OCI-LY7 (cell line): Measurements from ENCODE around the gene DLX2. TPM values are rescaled to one million over a fixed set of nuclear protein-coding genes. Genes with fewer than 3 reads are reported as not detected.

ENCODE experiments used
- BruUV-seq: library from RNA; stranded (reverse); fragments of 400-500 nt; replicated peaks from 2 replicates; lab custom pipeline; 2021; lab: Mats Ljungman, UMichigan
- CTCF ChIA-PET: fragments of 300-600 bp; sonication (Branson Sonifier 250); formaldehyde crosslinking; loops from one replicate; lab custom pipeline; 2022; ENCODE audit warnings: antibody characterized with exemption; ENCODE audit not compliant: unreplicated experiment; lab: Charles Lee
- POLR2A ChIA-PET: fragments of 300-600 bp; sonication (Branson Sonifier 250); formaldehyde crosslinking; loops from one replicate; lab custom pipeline; 2022; ENCODE audit warnings: antibody characterized with exemption; lab: Charles Lee
- DNase-seq: peaks from one replicate; pipeline ENCODE4 v3.0.0-alpha.2; 2015; ENCODE audit warnings: low spot score
- H2AFZ ChIP-seq: fragments of 200-600 bp; sonication (generic), shearing (Covaris generic); 2 replicates; pipeline ENCODE4 v1.6.1; 2014; ENCODE audit warnings: mild to moderate bottlenecking, antibody characterized with exemption, low read length, moderate library complexity
- H3K27ac ChIP-seq: fragments of 200-600 bp; sonication (generic); 2 replicates; pipeline ENCODE4 v1.5.1; 2014; ENCODE audit warnings: mixed run types, low read depth, mild to moderate bottlenecking, moderate library complexity, low read length, inconsistent platforms; ENCODE audit not compliant: poor library complexity, severe bottlenecking
- H3K36me3 ChIP-seq: fragments of 200-600 bp; sonication (generic); 2 replicates; pipeline ENCODE4 v1.6.1; 2014; ENCODE audit warnings: mild to moderate bottlenecking, antibody characterized with exemption, low read length, moderate library complexity, mixed read lengths; ENCODE audit not compliant: insufficient read depth
- H3K4me1 ChIP-seq: fragments of 200-600 bp; sonication (generic); 2 replicates; pipeline ENCODE4 v1.5.1; 2014; ENCODE audit warnings: mild to moderate bottlenecking, low read length; ENCODE audit not compliant: insufficient read depth, poor library complexity, severe bottlenecking
- H3K4me2 ChIP-seq: fragments of 200-600 bp; sonication (generic); 2 replicates; pipeline ENCODE4 v1.6.1; 2014; ENCODE audit warnings: mild to moderate bottlenecking, low read length
- H3K4me3 ChIP-seq: fragments of 200-600 bp; sonication (generic); 2 replicates; pipeline ENCODE4 v1.5.1; 2014; ENCODE audit warnings: mild to moderate bottlenecking, low read depth, low read length; ENCODE audit not compliant: poor library complexity, severe bottlenecking
- H3K79me2 ChIP-seq: fragments of 200-600 bp; sonication (generic); 2 replicates; pipeline ENCODE4 v1.6.1; 2016; ENCODE audit warnings: low read depth, mild to moderate bottlenecking, low read length, moderate library complexity, mixed read lengths; ENCODE audit not compliant: insufficient read depth
- H3K9me2 ChIP-seq: fragments of 200-600 bp; sonication (generic); 2 replicates; pipeline ENCODE4 v1.6.1; 2016; ENCODE audit warnings: mild to moderate bottlenecking, low read length, mixed read lengths; ENCODE audit not compliant: insufficient read depth
- H3K9me3 ChIP-seq: fragments of 200-600 bp; sonication (generic); 2 replicates; pipeline ENCODE4 v1.6.1; 2014; ENCODE audit warnings: mild to moderate bottlenecking, mixed run types, low read length, mixed read lengths
- H4K20me1 ChIP-seq: fragments of 200-600 bp; sonication (generic); 2 replicates; pipeline ENCODE4 v1.6.1; 2014; ENCODE audit warnings: mild to moderate bottlenecking, antibody characterized with exemption, low read length, moderate library complexity, mixed read lengths; ENCODE audit not compliant: insufficient read depth
- EZH2phosphoT487 ChIP-seq: fragments of 200-600 bp; sonication (generic); IDR thresholded peaks from 2 replicates; pipeline ENCODE4 v1.6.1; 2018; ENCODE audit warnings: low read depth, borderline replicate concordance, mild to moderate bottlenecking, mixed run types, antibody characterized with exemption, low read length, moderate library complexity, mixed read lengths
- intact Hi-C: fragments of 100-400 bp; cut with micrococcal nuclease; formaldehyde crosslinking; loops from one replicate; pipeline ENCODE4 v1.10.0; 2022; ENCODE audit not compliant: unreplicated experiment
- total RNA-seq, 2 experiments: library from RNA; depleted of rRNA in 1 of 2; stranded (reverse); fragments of >200 nt in 1 of 2; shearing (Covaris generic) in 1 of 2; gene quantifications; 2 replicates each; pipeline ENCODE4 v1.2.3, GENCODE V29; 2014 to 2022
- TF ChIP-seq, protein P1 (sequence below): fragments of 200-600 bp; sonication (generic); conservative IDR thresholded peaks from 2 replicates; pipeline ENCODE4 v1.5.1; 2014; ENCODE audit warnings: mild to moderate bottlenecking, antibody characterized with exemption, low read length, moderate library complexity, mixed read lengths

The DLX2 gene
- total RNA-seq, 2 experiments from 2014 or later, result 0.22 TPM; not detected in 1

DNA sequence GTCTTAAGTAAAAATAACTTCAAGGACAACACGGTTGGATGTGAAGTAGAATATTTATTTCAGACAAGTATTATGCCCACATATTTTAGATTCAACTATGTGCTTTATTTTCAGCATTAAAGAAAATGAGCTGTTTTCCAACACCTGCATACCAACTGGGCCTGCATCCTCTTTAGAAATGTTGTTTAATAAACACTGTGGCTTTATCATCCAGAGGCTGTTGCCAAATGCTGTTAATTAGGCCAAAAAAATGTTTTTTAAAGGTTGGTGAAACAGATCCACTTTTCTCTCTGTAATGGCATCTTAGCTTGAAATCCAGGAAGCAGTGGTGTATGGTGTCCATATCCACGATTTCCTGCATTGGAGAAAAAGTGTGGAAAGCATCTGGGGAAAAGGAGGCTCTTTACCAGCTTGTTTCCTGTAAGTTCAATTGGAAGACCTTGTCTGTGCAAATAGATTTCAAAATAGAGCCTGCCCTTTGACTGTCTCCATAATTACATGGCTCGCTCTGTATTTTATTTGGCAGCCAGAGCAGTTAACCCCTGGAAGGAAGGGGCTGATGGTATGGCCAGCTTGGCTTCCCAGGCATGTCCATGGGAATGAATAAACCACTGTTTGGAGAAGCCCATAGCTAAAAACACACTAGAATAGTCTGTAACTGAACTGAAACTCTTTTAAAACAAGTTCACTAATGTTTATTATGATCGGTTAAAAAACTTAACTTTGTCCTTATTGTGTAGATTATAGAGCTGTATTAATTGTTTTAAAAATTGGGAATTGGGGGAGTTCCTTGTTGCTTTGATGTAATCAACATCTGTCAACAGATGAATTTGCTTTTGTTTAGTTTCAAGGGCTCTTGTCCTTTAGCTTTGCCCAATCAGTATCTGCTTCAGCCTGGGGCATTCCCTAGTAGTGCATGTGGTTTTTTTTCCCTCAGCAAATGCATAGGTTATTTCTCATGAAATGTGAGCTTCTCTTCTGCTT lies 50.4 kb downstream of the DLX2 start:
- Histone ChIP-seq H4K20me1 (no peaks in the 10 kb centered on the region), H3K36me3 (no peaks in the 10 kb centered on the region), H3K79me2 (no peaks in the 10 kb centered on the region), H3K4me1 (no peaks in the 10 kb centered on the region), H3K4me2 (no peak overlapping the region), H3K4me3 (no peak overlapping the region), H2AFZ (no peak overlapping the region), H3K9me3 (no peaks in the 10 kb centered on the region), H3K27ac (no peak overlapping the region), H3K9me2 (no peaks in the 10 kb centered on the region)
- no peak for DNase-seq
- CTCF ChIA-PET, result no interaction called here
- intact Hi-C loops, result no loop called here
- no TSS peak for BruUV-seq
- no peak for TF ChIP-seq EZH2phosphoT487
- TF ChIP-seq, protein P1, sequence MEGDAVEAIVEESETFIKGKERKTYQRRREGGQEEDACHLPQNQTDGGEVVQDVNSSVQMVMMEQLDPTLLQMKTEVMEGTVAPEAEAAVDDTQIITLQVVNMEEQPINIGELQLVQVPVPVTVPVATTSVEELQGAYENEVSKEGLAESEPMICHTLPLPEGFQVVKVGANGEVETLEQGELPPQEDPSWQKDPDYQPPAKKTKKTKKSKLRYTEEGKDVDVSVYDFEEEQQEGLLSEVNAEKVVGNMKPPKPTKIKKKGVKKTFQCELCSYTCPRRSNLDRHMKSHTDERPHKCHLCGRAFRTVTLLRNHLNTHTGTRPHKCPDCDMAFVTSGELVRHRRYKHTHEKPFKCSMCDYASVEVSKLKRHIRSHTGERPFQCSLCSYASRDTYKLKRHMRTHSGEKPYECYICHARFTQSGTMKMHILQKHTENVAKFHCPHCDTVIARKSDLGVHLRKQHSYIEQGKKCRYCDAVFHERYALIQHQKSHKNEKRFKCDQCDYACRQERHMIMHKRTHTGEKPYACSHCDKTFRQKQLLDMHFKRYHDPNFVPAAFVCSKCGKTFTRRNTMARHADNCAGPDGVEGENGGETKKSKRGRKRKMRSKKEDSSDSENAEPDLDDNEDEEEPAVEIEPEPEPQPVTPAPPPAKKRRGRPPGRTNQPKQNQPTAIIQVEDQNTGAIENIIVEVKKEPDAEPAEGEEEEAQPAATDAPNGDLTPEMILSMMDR, result no peak
- POLR2A ChIA-PET, result interaction anchor here (0.7 to 2.5 kb wide), 3 partner anchors 9 to 14 kb away, joined by 4 to 10 read pairs (median 7); no protein-coding TSS in a partner anchor

- Histone ChIP-seq H3K9me2 (no peaks in the 10 kb centered on the region), H3K9me3 (no peaks in the 10 kb centered on the region), H3K27ac (no peak overlapping the region), H3K4me3 (no peak overlapping the region), H2AFZ (no peak overlapping the region), H3K4me2 (no peak overlapping the region), H3K79me2 (no peaks in the 10 kb centered on the region), H3K36me3 (no peaks in the 10 kb centered on the region), H3K4me1 (no peaks in the 10 kb centered on the region), H4K20me1 (no peaks in the 10 kb centered on the region)
- ChIA-PET CTCF (no interaction called here), POLR2A (interaction anchor here (0.7 to 2.5 kb wide), 4 partner anchors 10 to 528 kb away, joined by 3 to 10 read pairs (median 5); no protein-coding TSS in a partner anchor)
- intact Hi-C loops, result no loop called here
- DNase-seq, result no peak
- TF ChIP-seq, protein P1, result no peak
- TF ChIP-seq EZH2phosphoT487, result no peak
- BruUV-seq, result no TSS peak
Observed at GRCh38 chr2:172050479-172051125, 52.1 kb downstream of the DLX2 start.
